GM21447 (cell line): ENCODE data around the gene NRBF2.

Experiments
- ATAC-seq: cut with Tn5 transposase; IDR thresholded peaks from one replicate; pipeline ENCODE4 v1.9.1; 2021; ENCODE audit not compliant: unreplicated experiment

The NRBF2 gene

GRCh38 chr10:63157845-63158624 lies 24.9 kb downstream of the NRBF2 start:
- peak; percentile 69 for ATAC-seq

- ATAC-seq: no peak
Measured at GRCh38 chr10:63161592-63161991, 28.5 kb downstream of the NRBF2 start.

GRCh38 chr10:63164166-63164623 lies 31.1 kb downstream of the NRBF2 start:
- no peak for ATAC-seq

- no peak for ATAC-seq
Measured at GRCh38 chr10:63165249-63165648, 32.1 kb downstream of the NRBF2 start.

GRCh38 chr10:63166742-63167258 lies 33.7 kb downstream of the NRBF2 start:
- ATAC-seq: no peak

GRCh38 chr10:63168821-63169462 lies 35.8 kb downstream of the NRBF2 start:
- no peak for ATAC-seq

- no peak for ATAC-seq
Measured at GRCh38 chr10:63169624-63170023, 36.5 kb downstream of the NRBF2 start.

- ATAC-seq: no peak
Measured at GRCh38 chr10:63171255-63171855, 38.2 kb downstream of the NRBF2 start.

GRCh38 chr10:63171926-63172325 lies 38.8 kb downstream of the NRBF2 start:
- no peak for ATAC-seq

- peak; percentile 98 for ATAC-seq
Measured at GRCh38 chr10:63173468-63174232, 40.5 kb downstream of the NRBF2 start.

- ATAC-seq: no peak
Measured at GRCh38 chr10:63175534-63175933, 42.4 kb downstream of the NRBF2 start.

- no peak for ATAC-seq
Measured at GRCh38 chr10:63192826-63193225, 59.7 kb downstream of the NRBF2 start.

- no peak for ATAC-seq
Measured at GRCh38 chr10:63197344-63198092, 64.4 kb downstream of the NRBF2 start.

- no peak for ATAC-seq
Measured at GRCh38 chr10:63199716-63200115, 66.6 kb downstream of the NRBF2 start.

GRCh38 chr10:63200431-63200830 lies 67.3 kb downstream of the NRBF2 start:
- no peak for ATAC-seq

- ATAC-seq: no peak
Measured at GRCh38 chr10:63201118-63201517, 68.0 kb downstream of the NRBF2 start.
